Adrenal gland (tissue), 12 donors: ENCODE measurements around the gene KIFBP. TPM values are rescaled to one million over a fixed set of nuclear protein-coding genes. Genes with fewer than 3 reads are reported as not detected.

Source experiments
- DNase-seq, 7 donors: peaks; one replicate each; pipeline ENCODE4 v3.0.0-alpha.2; 2019 to 2020
- H3K27ac ChIP-seq, 5 donors: fragments of 200-600 bp; sonication (generic) in 4 of 5; 1 replicate in 3 of 5; 2 replicates in 2 of 5; pipeline versions ENCODE4 v1.5.1 to v1.8.0; 2016 to 2020; ENCODE audit warnings: mild to moderate bottlenecking in 1 of 5
- H3K27me3 ChIP-seq: fragments of 200-600 bp; 2 replicates; pipeline ENCODE4 v1.8.0; 2021
- H3K36me3 ChIP-seq, 2 donors: fragments of 200-600 bp; replicated peaks in 1 of 2; 1 replicate in 1 of 2; 2 replicates in 1 of 2; pipeline versions ENCODE4 v1.5.1 to v1.8.0; 2018 to 2022
- H3K4me1 ChIP-seq, 2 donors: fragments of 200-600 bp; replicated peaks in 1 of 2; 1 replicate in 1 of 2; 2 replicates in 1 of 2; pipeline versions ENCODE4 v1.5.1 to v1.8.0; 2018 to 2021
- H3K4me3 ChIP-seq, 4 donors: fragments of 200-600 bp; sonication (generic) in 3 of 4; one replicate each; pipeline ENCODE4 v1.5.1; 2016 to 2018
- H3K9me3 ChIP-seq, 3 donors: fragments of 200-600 bp; sonication (generic) in 1 of 3; replicated peaks in 1 of 3; 1 replicate in 2 of 3; 2 replicates in 1 of 3; pipeline versions ENCODE4 v1.5.1 to v1.8.0; 2016 to 2021
- POLR2A ChIP-seq, 2 donors: fragments of 450-650 bp; IDR thresholded peaks; one replicate each; pipeline ENCODE4 v1.6.1; 2017; ENCODE audit warnings: antibody characterized with exemption in 2 of 2, mild to moderate bottlenecking in 2 of 2, moderate library complexity in 1 of 2
- WGBS, 4 donors: extraction: QIAGEN DNeasy Blood & Tissue Kit in 2 of 4; methylation state at CpG; one replicate each; pipeline versions ENCODE4 v1.1.5 to v1.1.7; 2013 to 2017; 5-methylcytosine and 5-hydroxymethylcytosine counted together
- intact Hi-C, 2 donors: fragments of 100-400 bp; cut with DNase I; formaldehyde crosslinking; loops; one replicate each; pipeline versions ENCODE4 v1.14.1 to v1.15.0; 2022 to 2023
- polyA plus RNA-seq, 3 donors: library from polyadenylated mRNA; stranded (reverse); fragments of 200-250 nt in 2 of 3; fragments of 350-450 nt in 1 of 3; fragmentation: Illumina TruSeq in 1 of 3; extraction: RNeasy Lipid Tissue Mini Kit (QIAGEN cat#74804) in 1 of 3; gene quantifications; one replicate each; pipeline ENCODE4 v1.2.3, GENCODE V29; 2013 to 2014
- total RNA-seq, 9 donors: library from RNA; depleted of rRNA in 4 of 9; stranded (reverse); fragments of >200 nt in 4 of 9; fragments of 120-200 nt in 1 of 9; fragmentation: NEBNext Ultra II Directional in 1 of 9; extraction: Animal tissue kit (Norgen Biotek cat#: 25700) in 1 of 9; gene quantifications; one replicate each; pipeline versions ENCODE4 v1.1.0 to v1.2.4, GENCODE V29; 2013 to 2023
- TF ChIP-seq, protein P1 (sequence below), 6 experiments: fragments of 450-650 bp in 4 of 6; fragments of 200-600 bp in 2 of 6; sonication (generic) in 1 of 6; IDR thresholded peaks; 1 replicate in 5 of 6; 2 replicates in 1 of 6; pipeline versions ENCODE4 v1.5.1 to v1.8.0; 2016 to 2021; ENCODE audit warnings: antibody characterized with exemption in 6 of 6, mild to moderate bottlenecking in 2 of 6, moderate library complexity in 1 of 6
- donor health status: healthy with polysubstance abuse.
- donor health status: Bipolar disorder and iron deficiency.
- donor health status: DM: yes; HTN: yes; CAD: no.
- donor health status: DM: no; HTN: no; CAD: no.
- donor health status: DM: no; HTN: no; CAD: no.
- donor health status: DM: yes; HTN: yes; CAD: no.

The KIFBP gene
- total and polyA plus RNA-seq, 12 donors, result 15.1 to 76.2 (median 41.0) TPM

- peaks cover 0 to 41% of the 10 kb centered on the region in 2 donors for H3K36me3 ChIP-seq
- H3K27me3 ChIP-seq, result no peaks in the 10 kb centered on the region
- H3K4me3 ChIP-seq, result no peak overlapping the region
- TF ChIP-seq, protein P1, sequence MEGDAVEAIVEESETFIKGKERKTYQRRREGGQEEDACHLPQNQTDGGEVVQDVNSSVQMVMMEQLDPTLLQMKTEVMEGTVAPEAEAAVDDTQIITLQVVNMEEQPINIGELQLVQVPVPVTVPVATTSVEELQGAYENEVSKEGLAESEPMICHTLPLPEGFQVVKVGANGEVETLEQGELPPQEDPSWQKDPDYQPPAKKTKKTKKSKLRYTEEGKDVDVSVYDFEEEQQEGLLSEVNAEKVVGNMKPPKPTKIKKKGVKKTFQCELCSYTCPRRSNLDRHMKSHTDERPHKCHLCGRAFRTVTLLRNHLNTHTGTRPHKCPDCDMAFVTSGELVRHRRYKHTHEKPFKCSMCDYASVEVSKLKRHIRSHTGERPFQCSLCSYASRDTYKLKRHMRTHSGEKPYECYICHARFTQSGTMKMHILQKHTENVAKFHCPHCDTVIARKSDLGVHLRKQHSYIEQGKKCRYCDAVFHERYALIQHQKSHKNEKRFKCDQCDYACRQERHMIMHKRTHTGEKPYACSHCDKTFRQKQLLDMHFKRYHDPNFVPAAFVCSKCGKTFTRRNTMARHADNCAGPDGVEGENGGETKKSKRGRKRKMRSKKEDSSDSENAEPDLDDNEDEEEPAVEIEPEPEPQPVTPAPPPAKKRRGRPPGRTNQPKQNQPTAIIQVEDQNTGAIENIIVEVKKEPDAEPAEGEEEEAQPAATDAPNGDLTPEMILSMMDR (IDR thresholded peaks at IDR 0.05), result peak; percentile 32 to 61 (median 50)
- no peak for TF ChIP-seq POLR2A (IDR thresholded peaks at IDR 0.05)
- peaks cover 0 to 3% of the 10 kb centered on the region in 2 donors for H3K4me1 ChIP-seq
- WGBS, 4 donors, result 7 to 31% (median 19%) methylated on average over 1 of the region's 1 CpG
- intact Hi-C loops, result loop anchor here in 1 of 2 donors (10.0 kb wide), 1 partner anchor 90 kb away; no protein-coding TSS in a partner anchor
- no peaks in the 10 kb centered on the region for H3K9me3 ChIP-seq
- no peak overlapping the region for H3K27ac ChIP-seq
- no peak for DNase-seq
Measured at GRCh38 chr10:69004821-69005220, 16.2 kb downstream of the KIFBP start.

- TF ChIP-seq POLR2A (IDR thresholded peaks at IDR 0.05), result no peak
- TF ChIP-seq, protein P1 (IDR thresholded peaks at IDR 0.05), result no peak
- 92 to 95% (median 94%) methylated on average over 6 of the region's 6 CpGs for WGBS, 4 donors
- DNase-seq, result no peak
- Histone ChIP-seq H3K27me3 (no peaks in the 10 kb centered on the region), H3K36me3 (peaks cover 0 to 36% of the 10 kb centered on the region in 2 donors), H3K9me3 (no peaks in the 10 kb centered on the region), H3K27ac (no peak overlapping the region), H3K4me1 (peaks cover 0 to 3% of the 10 kb centered on the region in 2 donors), H3K4me3 (no peak overlapping the region)
- intact Hi-C loops, result loop anchor here in 1 of 2 donors (10.0 kb wide), 1 partner anchor 89 kb away; no protein-coding TSS in a partner anchor
Measured at GRCh38 chr10:69005704-69006485, 17.3 kb downstream of the KIFBP start.

DNA sequence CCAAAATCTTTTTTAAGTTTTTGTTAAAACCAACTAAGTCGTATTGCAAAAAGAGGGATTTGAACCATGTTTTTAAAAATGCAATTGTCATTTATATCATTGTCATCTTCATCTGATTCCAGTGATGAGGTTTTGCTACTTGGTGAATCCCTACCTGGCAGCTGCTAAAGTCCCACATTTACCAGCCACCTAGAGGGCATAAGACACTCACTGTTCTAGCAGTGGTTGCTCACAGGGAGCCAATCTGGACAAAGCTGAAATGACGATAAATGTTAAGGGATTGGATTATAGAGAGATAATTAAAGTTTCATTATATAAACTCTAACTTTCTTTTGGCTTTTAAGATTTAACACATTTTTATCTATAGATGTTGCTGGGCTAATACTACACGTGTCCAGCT lies 18.7 kb downstream of the KIFBP start:
- WGBS, 4 donors, result 85 to 88% (median 86%) methylated on average over 3 of the region's 3 CpGs
- H3K4me1 ChIP-seq, result peaks cover 0 to 3% of the 10 kb centered on the region in 2 donors
- no peaks in the 10 kb centered on the region for H3K27me3 ChIP-seq
- DNase-seq, result no peak
- TF ChIP-seq, protein P1 (IDR thresholded peaks at IDR 0.05), result no peak
- no peak for TF ChIP-seq POLR2A (IDR thresholded peaks at IDR 0.05)
- H3K27ac ChIP-seq, result no peak overlapping the region
- intact Hi-C loops, result loop anchor here in 1 of 2 donors (10.0 kb wide), 1 partner anchor 88 kb away; no protein-coding TSS in a partner anchor
- no peaks in the 10 kb centered on the region for H3K9me3 ChIP-seq
- peaks cover 0 to 33% of the 10 kb centered on the region in 2 donors for H3K36me3 ChIP-seq
- H3K4me3 ChIP-seq, result no peak overlapping the region

GRCh38 chr10:69009360-69009759 lies 20.8 kb downstream of the KIFBP start:
- Histone ChIP-seq H3K4me1 (peaks cover 0 to 3% of the 10 kb centered on the region in 2 donors), H3K4me3 (no peak overlapping the region), H3K36me3 (peaks cover 0 to 47% of the 10 kb centered on the region in 2 donors), H3K27me3 (no peaks in the 10 kb centered on the region), H3K9me3 (no peaks in the 10 kb centered on the region), H3K27ac (no peak overlapping the region)
- intact Hi-C loops, result loop anchor here in 1 of 2 donors (10.0 kb wide), 1 partner anchor 85 kb away; no protein-coding TSS in a partner anchor
- DNase-seq, result no peak
- no peak for TF ChIP-seq POLR2A (IDR thresholded peaks at IDR 0.05)
- TF ChIP-seq, protein P1 (IDR thresholded peaks at IDR 0.05), result no peak
- 62 to 75% (median 69%) methylated on average over 2 of the region's 2 CpGs for WGBS, 4 donors
